Urinary bladder (tissue), 4 donors: ENCODE results near the gene CREB5. TPM values are rescaled to one million over a fixed set of nuclear protein-coding genes. Genes with fewer than 3 reads are reported as not detected.

ENCODE experiments used
- DNase-seq: peaks from one replicate; pipeline ENCODE4 v3.0.0-alpha.2; 2015; ENCODE audit errors: extremely low spot score
- H3K27ac ChIP-seq: one replicate; pipeline ENCODE4 v1.5.1; 2013; ENCODE audit warnings: low read depth, mild to moderate bottlenecking, moderate library complexity
- H3K36me3 ChIP-seq: one replicate; pipeline ENCODE4 v1.6.1; 2013; ENCODE audit warnings: mild to moderate bottlenecking, moderate library complexity; ENCODE audit not compliant: insufficient read depth
- H3K4me1 ChIP-seq: one replicate; pipeline ENCODE4 v1.6.1; 2013; ENCODE audit warnings: mild to moderate bottlenecking, moderate library complexity; ENCODE audit not compliant: insufficient read depth
- H3K4me3 ChIP-seq: one replicate; pipeline ENCODE4 v1.5.1; 2013; ENCODE audit warnings: low read depth, low read length
- WGBS: extraction: QIAGEN DNeasy Blood & Tissue Kit; methylation state at CpG from one replicate; pipeline ENCODE4 v1.1.7; 2013; 5-methylcytosine and 5-hydroxymethylcytosine counted together
- polyA plus RNA-seq: library from polyadenylated mRNA; stranded (reverse); fragments of 200-250 nt; gene quantifications from one replicate; pipeline ENCODE4 v1.2.3, GENCODE V29; 2013
- total RNA-seq: library from RNA; depleted of rRNA; stranded (reverse); fragments of >200 nt; gene quantifications from one replicate; pipeline ENCODE4 v1.2.3, GENCODE V29; 2014
- donor health status: healthy with polysubstance abuse.
- donor health status: healthy.

The CREB5 gene
- total and polyA plus RNA-seq, 2 donors = 6.5 to 53.5 TPM

GRCh38 chr7:28678431-28678965, 266.2 kb downstream of the CREB5 start:
- DNase-seq = no peak
- 57% methylated on average over 2 of the region's 2 CpGs for WGBS

GRCh38 chr7:28681693-28682310, 269.5 kb downstream of the CREB5 start:
- Histone ChIP-seq H3K4me3 (no peak overlapping the region), H3K4me1 (no peaks in the 10 kb centered on the region), H3K36me3 (no peaks in the 10 kb centered on the region), H3K27ac (no peak overlapping the region)
- 95% methylated on average over 5 of the region's 5 CpGs for WGBS
- no peak for DNase-seq

More at GRCh38 chr7:28678431-28678965, 266.2 kb downstream of the CREB5 start:
- no peak overlapping the region for H3K4me3 ChIP-seq
- no peaks in the 10 kb centered on the region for H3K4me1 ChIP-seq
- H3K27ac ChIP-seq = no peak overlapping the region
- no peaks in the 10 kb centered on the region for H3K36me3 ChIP-seq

- no peak for DNase-seq
- H3K27ac ChIP-seq = no peak overlapping the region
- 86% methylated on average over 8 of the region's 8 CpGs for WGBS
Observed at GRCh38 chr7:28682801-28683200, 270.5 kb downstream of the CREB5 start.

GRCh38 chr7:28684650-28685241, 272.4 kb downstream of the CREB5 start:
- H3K4me1 ChIP-seq = no peaks in the 10 kb centered on the region
- H3K36me3 ChIP-seq = no peaks in the 10 kb centered on the region
- 54% methylated on average over 5 of the region's 5 CpGs for WGBS
- no peak overlapping the region for H3K4me3 ChIP-seq
- no peak overlapping the region for H3K27ac ChIP-seq
- no peak for DNase-seq

More at GRCh38 chr7:28682801-28683200, 270.5 kb downstream of the CREB5 start:
- Histone ChIP-seq H3K36me3 (no peaks in the 10 kb centered on the region), H3K4me1 (no peaks in the 10 kb centered on the region), H3K4me3 (no peak overlapping the region)

- Histone ChIP-seq H3K36me3 (no peaks in the 10 kb centered on the region), H3K27ac (no peak overlapping the region), H3K4me1 (no peaks in the 10 kb centered on the region), H3K4me3 (no peak overlapping the region)
- 47% methylated on average over 7 of the region's 7 CpGs for WGBS
- DNase-seq = no peak
Observed at GRCh38 chr7:28685242-28685643, 272.9 kb downstream of the CREB5 start.

- Histone ChIP-seq H3K4me3 (peak overlapping the region; percentile 19), H3K4me1 (no peaks in the 10 kb centered on the region)
- DNase-seq = peak; percentile 99
Observed at GRCh38 chr7:28685644-28686417, 273.5 kb downstream of the CREB5 start.

GRCh38 chr7:28686418-28686800, 274.1 kb downstream of the CREB5 start:
- 3% methylated on average over 12 of the region's 12 CpGs for WGBS
- peak overlapping the region; percentile 19 for H3K4me3 ChIP-seq
- DNase-seq = peak; percentile 66
- H3K27ac ChIP-seq = no peak overlapping the region
- no peaks in the 10 kb centered on the region for H3K4me1 ChIP-seq
- H3K36me3 ChIP-seq = no peaks in the 10 kb centered on the region

More at GRCh38 chr7:28685644-28686417, 273.5 kb downstream of the CREB5 start:
- Histone ChIP-seq H3K36me3 (no peaks in the 10 kb centered on the region), H3K27ac (no peak overlapping the region)
- under 1% methylated on average over 15 of the region's 15 CpGs for WGBS

GRCh38 chr7:28687537-28687936, 275.2 kb downstream of the CREB5 start:
- 48% methylated on average over 4 of the region's 4 CpGs for WGBS
- H3K4me1 ChIP-seq = no peaks in the 10 kb centered on the region
- no peaks in the 10 kb centered on the region for H3K36me3 ChIP-seq
- H3K4me3 ChIP-seq = no peak overlapping the region
- DNase-seq = no peak
- no peak overlapping the region for H3K27ac ChIP-seq

- no peak for DNase-seq
- Histone ChIP-seq H3K4me3 (no peak overlapping the region), H3K4me1 (no peaks in the 10 kb centered on the region)
Observed at GRCh38 chr7:28688174-28688573, 275.9 kb downstream of the CREB5 start.

GRCh38 chr7:28688651-28689050, 276.3 kb downstream of the CREB5 start:
- Histone ChIP-seq H3K4me3 (no peak overlapping the region), H3K27ac (no peak overlapping the region), H3K4me1 (no peaks in the 10 kb centered on the region), H3K36me3 (no peaks in the 10 kb centered on the region)
- DNase-seq = no peak
- WGBS = 73% methylated on average over 5 of the region's 5 CpGs

More at GRCh38 chr7:28688174-28688573, 275.9 kb downstream of the CREB5 start:
- Histone ChIP-seq H3K36me3 (no peaks in the 10 kb centered on the region), H3K27ac (no peak overlapping the region)
- WGBS = 77% methylated on average over 2 of the region's 2 CpGs

- Histone ChIP-seq H3K36me3 (no peaks in the 10 kb centered on the region), H3K4me1 (no peaks in the 10 kb centered on the region), H3K4me3 (no peak overlapping the region), H3K27ac (no peak overlapping the region)
- no peak for DNase-seq
- 77% methylated on average over 5 of the region's 5 CpGs for WGBS
Observed at GRCh38 chr7:28695300-28696295, 283.3 kb downstream of the CREB5 start.

GRCh38 chr7:28697913-28698563, 285.7 kb downstream of the CREB5 start:
- Histone ChIP-seq H3K36me3 (no peaks in the 10 kb centered on the region), H3K4me3 (no peak overlapping the region), H3K4me1 (no peaks in the 10 kb centered on the region), H3K27ac (no peak overlapping the region)
- DNase-seq = no peak
- WGBS = 76% methylated on average over 6 of the region's 6 CpGs
